ENCODE measurements around the gene GSN.
A peak's percentile ranks its signal among the peaks of the same experiment; 100 is the strongest.

Gene GSN

GRCh38 chr9:121246821-121247561 is 21.0 kb upstream of the GSN start:
- TF ChIP-seq CTCF (IDR thresholded peaks at IDR 0.05): no peak
- no peaks in the 10 kb centered on the region for H3K9me3 ChIP-seq
- H3K36me3 ChIP-seq: no peaks in the 10 kb centered on the region
- H3K4me3 ChIP-seq (ENCODE audit: low read depth in 1 of 2, low read length in 1 of 2): no peak overlapping the region
- peak overlapping the region; percentile 89 for H3K27ac ChIP-seq
- H3K27me3 ChIP-seq: no peaks in the 10 kb centered on the region
- H3K4me1 ChIP-seq (ENCODE audit: control insufficient read depth in 1 of 2, insufficient read depth in 1 of 2, low read depth in 1 of 2, low read length in 1 of 2): peaks cover 46 to 53% of the 10 kb centered on the region in 2 experiments

GRCh38 chr9:121249563-121249962 is 18.4 kb upstream of the GSN start:
- H3K9me3 ChIP-seq: no peaks in the 10 kb centered on the region
- peak overlapping the region in 1 of 2 experiments; percentile 32 for H3K4me3 ChIP-seq (ENCODE audit: low read depth in 1 of 2, low read length in 1 of 2)
- peaks cover 72 to 78% of the 10 kb centered on the region in 2 experiments for H3K4me1 ChIP-seq (ENCODE audit: control insufficient read depth in 1 of 2, insufficient read depth in 1 of 2, low read depth in 1 of 2, low read length in 1 of 2)
- H3K27ac ChIP-seq: peak overlapping the region; percentile 89
- H3K36me3 ChIP-seq: no peaks in the 10 kb centered on the region
- no peak for TF ChIP-seq CTCF (IDR thresholded peaks at IDR 0.05)
- no peaks in the 10 kb centered on the region for H3K27me3 ChIP-seq

GRCh38 chr9:121252104-121252851 is 15.7 kb upstream of the GSN start:
- Histone ChIP-seq H3K4me3 (ENCODE audit: low read depth in 1 of 2, low read length in 1 of 2) (peak overlapping the region; percentile 36), H3K27ac (peak overlapping the region; percentile 89), H3K4me1 (ENCODE audit: control insufficient read depth in 1 of 2, insufficient read depth in 1 of 2, low read depth in 1 of 2, low read length in 1 of 2) (peaks cover 69 to 77% of the 10 kb centered on the region in 2 experiments), H3K9me3 (no peaks in the 10 kb centered on the region), H3K36me3 (no peaks in the 10 kb centered on the region), H3K27me3 (no peaks in the 10 kb centered on the region)
- TF ChIP-seq CTCF (IDR thresholded peaks at IDR 0.05): no peak

- Histone ChIP-seq H3K27me3 (no peaks in the 10 kb centered on the region), H3K9me3 (no peaks in the 10 kb centered on the region), H3K4me1 (ENCODE audit: control insufficient read depth in 1 of 2, insufficient read depth in 1 of 2, low read depth in 1 of 2, low read length in 1 of 2) (peaks cover 68 to 75% of the 10 kb centered on the region in 2 experiments), H3K4me3 (ENCODE audit: low read depth in 1 of 2, low read length in 1 of 2) (peak overlapping the region; percentile 18 to 36), H3K36me3 (no peaks in the 10 kb centered on the region), H3K27ac (peak overlapping the region; percentile 89)
- TF ChIP-seq CTCF (IDR thresholded peaks at IDR 0.05): no peak
These were observed 14.8 kb upstream of the GSN start for GRCh38 chr9:121253162-121253561.

GRCh38 chr9:121253821-121254501 is 14.0 kb upstream of the GSN start:
- Histone ChIP-seq H3K4me1 (ENCODE audit: control insufficient read depth in 1 of 2, insufficient read depth in 1 of 2, low read depth in 1 of 2, low read length in 1 of 2) (peaks cover 60 to 67% of the 10 kb centered on the region in 2 experiments), H3K9me3 (no peaks in the 10 kb centered on the region), H3K27ac (peak overlapping the region; percentile 89), H3K27me3 (no peaks in the 10 kb centered on the region), H3K4me3 (ENCODE audit: low read depth in 1 of 2, low read length in 1 of 2) (peak overlapping the region; percentile 18 to 36), H3K36me3 (no peaks in the 10 kb centered on the region)
- no peak for TF ChIP-seq CTCF (IDR thresholded peaks at IDR 0.05)

Measured in neutrophil (primary cell).